HepG2 (cell line): ENCODE measurements around the gene CD4. TPM values are rescaled to one million over a fixed set of nuclear protein-coding genes. Genes with fewer than 3 reads are reported as not detected.

Source experiments
- CREB1 ChIP-seq, 2 experiments: fragments of 450-650 bp in 1 of 2; IDR thresholded peaks; 2 replicates each; pipeline ENCODE4 v1.6.1; 2016 to 2017; ENCODE audit warnings: control low read depth in 1 of 2, mild to moderate bottlenecking in 1 of 2, missing compliant biosample characterization in 1 of 2, missing genetic modification characterization in 1 of 2
- MAF1 ChIP-seq: sonication (generic); formaldehyde crosslinking; IDR thresholded peaks from 2 replicates; pipeline ENCODE4 v1.5.0; 2020; ENCODE audit warnings: missing genetic modification reagents, borderline replicate concordance
- POLR2AphosphoS5 ChIP-seq: IDR thresholded peaks from 2 replicates; pipeline ENCODE4 v1.6.1; 2012; ENCODE audit warnings: low read depth, low read length
- THAP11 ChIP-seq: IDR thresholded peaks from 2 replicates; pipeline ENCODE4 v1.6.1; 2016; ENCODE audit warnings: missing biosample characterization, missing genetic modification reagents
- ZFP37 ChIP-seq: sonication (generic); formaldehyde crosslinking; IDR thresholded peaks from 2 replicates; pipeline ENCODE4 v1.4.0; 2020; ENCODE audit warnings: missing genetic modification reagents, borderline replicate concordance
- ZFP41 ChIP-seq: sonication (generic); formaldehyde crosslinking; IDR thresholded peaks from 2 replicates; pipeline ENCODE4 v1.4.0; 2020; ENCODE audit warnings: mild to moderate bottlenecking, missing genetic modification reagents, borderline replicate concordance
- ZKSCAN8 ChIP-seq: IDR thresholded peaks from 2 replicates; pipeline ENCODE4 v1.6.1; 2016; ENCODE audit warnings: borderline replicate concordance, missing genetic modification reagents, missing compliant biosample characterization
- ZNF292 ChIP-seq: sonication (generic); formaldehyde crosslinking; IDR thresholded peaks from 2 replicates; pipeline ENCODE4 v1.8.1; 2022; ENCODE audit warnings: mild to moderate bottlenecking, low read depth, missing genetic modification reagents, borderline replicate concordance
- ZNF549 ChIP-seq: sonication (generic); formaldehyde crosslinking; IDR thresholded peaks from 2 replicates; pipeline ENCODE4 v1.5.0; 2020; ENCODE audit warnings: missing genetic modification reagents
- ZNF775 ChIP-seq: sonication (generic); formaldehyde crosslinking; IDR thresholded peaks from 2 replicates; pipeline ENCODE4 v1.4.0; 2020; ENCODE audit warnings: missing genetic modification reagents, mild to moderate bottlenecking, moderate library complexity, borderline replicate concordance
- ZNF839 ChIP-seq: sonication (generic); formaldehyde crosslinking; IDR thresholded peaks from 2 replicates; pipeline ENCODE4 v1.4.0; 2020; ENCODE audit warnings: missing genetic modification reagents, mild to moderate bottlenecking, borderline replicate concordance
- polyA plus RNA-seq, 8 experiments: library from polyadenylated mRNA; depleted of rRNA in 3 of 8; stranded (reverse) in 7 of 8; unstranded in 1 of 8; fragments of >200 nt; fragmentation: Illumina TruSeq in 4 of 8; extraction: Trizol in 4 of 8; gene quantifications; 2 replicates each; pipeline versions ENCODE4 v1.2.1 to v1.2.3, GENCODE V29; 2011 to 2016; ENCODE audit warnings: low read depth in 4 of 8, missing spikeins in 1 of 8, mixed read lengths in 1 of 8; ENCODE audit not compliant: insufficient read depth in 1 of 8
- total RNA-seq, 5 experiments: library from RNA; depleted of rRNA; stranded (reverse); fragments of >200 nt; fragmentation: Illumina TruSeq; extraction: Trizol; gene quantifications; 2 replicates each; pipeline ENCODE4 v1.2.3, GENCODE V29; 2016; ENCODE audit warnings: low read depth in 1 of 5
- TF ChIP-seq, protein P1 (sequence below): sonication (generic); formaldehyde crosslinking; IDR thresholded peaks from 2 replicates; pipeline ENCODE4 v1.4.0; 2020; ENCODE audit warnings: mild to moderate bottlenecking, missing genetic modification reagents, borderline replicate concordance
- TF ChIP-seq, protein P2 (sequence below): sonication (generic); formaldehyde crosslinking; conservative IDR thresholded peaks from 2 replicates; pipeline ENCODE4 v1.4.0; 2020; ENCODE audit warnings: missing genetic modification reagents
- TF ChIP-seq, protein P3 (sequence below): sonication (generic); formaldehyde crosslinking; IDR thresholded peaks from 2 replicates; pipeline ENCODE4 v1.8.1; 2023; ENCODE audit warnings: mild to moderate bottlenecking, inconsistent platforms, moderate library complexity, missing genetic modification reagents, borderline replicate concordance
- TF ChIP-seq, protein P4 (sequence below): sonication (generic); formaldehyde crosslinking; IDR thresholded peaks from 2 replicates; pipeline ENCODE4 v1.5.0; 2020; ENCODE audit warnings: mild to moderate bottlenecking, missing genetic modification reagents, borderline replicate concordance
- TF ChIP-seq, protein P5 (sequence below): IDR thresholded peaks from 2 replicates; pipeline ENCODE4 v1.6.1; 2016; ENCODE audit warnings: missing compliant biosample characterization, missing genetic modification reagents, borderline replicate concordance

CD4 gene
- total and polyA plus RNA-seq, 2 of the 13 experiments (the other 11 are each of a cell fraction or from before 2014, with no cell fraction given) = 0.07 to 0.95 TPM

DNA sequence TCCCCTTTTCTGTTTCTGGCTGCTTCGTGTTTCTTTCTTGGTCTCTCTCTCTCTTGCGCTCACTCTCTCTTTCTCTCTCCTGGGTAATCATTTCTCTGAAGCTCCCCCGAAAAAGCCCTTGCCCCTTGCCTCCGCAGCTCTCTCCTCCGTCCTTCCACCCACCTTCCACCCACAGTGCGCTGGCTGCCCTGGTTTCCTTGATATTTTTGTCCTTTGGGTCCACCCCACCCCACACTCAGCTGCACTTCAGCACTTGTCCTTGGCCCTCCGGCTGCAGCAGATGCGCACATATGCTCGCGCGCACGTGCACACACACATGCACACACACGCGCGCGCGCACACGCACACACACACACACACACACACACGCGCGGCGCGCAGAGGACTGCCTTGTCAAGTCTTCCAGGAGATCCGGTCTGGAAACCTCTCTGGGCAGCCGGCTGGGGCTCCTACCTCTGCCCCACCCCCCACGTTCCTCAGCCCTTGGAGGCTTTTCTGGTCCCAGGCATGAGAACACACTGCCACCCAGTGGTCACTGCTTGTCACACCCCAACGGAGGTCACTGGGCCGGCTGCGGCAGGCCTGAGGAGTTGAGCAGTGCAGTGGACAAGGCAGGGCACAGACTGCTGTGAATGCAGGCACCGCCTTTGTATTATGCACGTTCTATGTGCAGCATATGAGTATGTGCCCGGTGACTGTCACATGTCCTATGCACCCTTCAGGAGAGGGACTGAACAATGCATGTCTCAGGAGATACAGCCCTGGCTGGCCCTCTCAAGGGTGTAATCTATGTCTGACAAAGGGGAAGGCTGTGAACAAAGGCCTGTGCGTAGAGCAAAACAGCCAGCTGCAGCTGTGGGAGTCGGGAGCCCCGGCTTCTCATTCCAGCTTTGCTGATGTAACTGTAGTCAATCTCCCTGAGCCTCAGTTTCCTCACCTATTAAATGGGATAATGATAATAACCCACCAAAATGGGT is 10.5 kb upstream of the CD4 start (continued):
- TF ChIP-seq, protein P1, sequence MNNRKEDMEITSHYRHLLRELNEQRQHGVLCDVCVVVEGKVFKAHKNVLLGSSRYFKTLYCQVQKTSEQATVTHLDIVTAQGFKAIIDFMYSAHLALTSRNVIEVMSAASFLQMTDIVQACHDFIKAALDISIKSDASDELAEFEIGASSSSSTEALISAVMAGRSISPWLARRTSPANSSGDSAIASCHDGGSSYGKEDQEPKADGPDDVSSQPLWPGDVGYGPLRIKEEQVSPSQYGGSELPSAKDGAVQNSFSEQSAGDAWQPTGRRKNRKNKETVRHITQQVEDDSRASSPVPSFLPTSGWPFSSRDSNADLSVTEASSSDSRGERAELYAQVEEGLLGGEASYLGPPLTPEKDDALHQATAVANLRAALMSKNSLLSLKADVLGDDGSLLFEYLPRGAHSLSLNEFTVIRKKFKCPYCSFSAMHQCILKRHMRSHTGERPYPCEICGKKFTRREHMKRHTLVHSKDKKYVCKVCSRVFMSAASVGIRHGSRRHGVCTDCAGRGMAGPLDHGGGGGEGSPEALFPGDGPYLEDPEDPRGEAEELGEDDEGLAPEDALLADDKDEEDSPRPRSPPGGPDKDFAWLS (CRISPR knock-in tag) = no peak
- TF ChIP-seq, protein P2, sequence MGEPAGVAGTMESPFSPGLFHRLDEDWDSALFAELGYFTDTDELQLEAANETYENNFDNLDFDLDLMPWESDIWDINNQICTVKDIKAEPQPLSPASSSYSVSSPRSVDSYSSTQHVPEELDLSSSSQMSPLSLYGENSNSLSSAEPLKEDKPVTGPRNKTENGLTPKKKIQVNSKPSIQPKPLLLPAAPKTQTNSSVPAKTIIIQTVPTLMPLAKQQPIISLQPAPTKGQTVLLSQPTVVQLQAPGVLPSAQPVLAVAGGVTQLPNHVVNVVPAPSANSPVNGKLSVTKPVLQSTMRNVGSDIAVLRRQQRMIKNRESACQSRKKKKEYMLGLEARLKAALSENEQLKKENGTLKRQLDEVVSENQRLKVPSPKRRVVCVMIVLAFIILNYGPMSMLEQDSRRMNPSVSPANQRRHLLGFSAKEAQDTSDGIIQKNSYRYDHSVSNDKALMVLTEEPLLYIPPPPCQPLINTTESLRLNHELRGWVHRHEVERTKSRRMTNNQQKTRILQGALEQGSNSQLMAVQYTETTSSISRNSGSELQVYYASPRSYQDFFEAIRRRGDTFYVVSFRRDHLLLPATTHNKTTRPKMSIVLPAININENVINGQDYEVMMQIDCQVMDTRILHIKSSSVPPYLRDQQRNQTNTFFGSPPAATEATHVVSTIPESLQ (CRISPR knock-in tag) = no peak
- TF ChIP-seq CREB1 (IDR thresholded peaks at IDR 0.05) (0 out of 2 replicates have a peak, but pooled peaks have one; percentile 6), CREB1 (CRISPR knock-in tag; IDR thresholded peaks at IDR 0.05) (0 out of 2 replicates have a peak, but pooled peaks have one; percentile 15), ZNF775 (CRISPR knock-in tag) (no peak), ZFP37 (CRISPR knock-in tag) (no peak), ZNF292 (CRISPR knock-in tag) (peak; percentile 88; the same call in 1 of the 2 replicates), THAP11 (CRISPR knock-in tag) (peak; percentile 71), MAF1 (CRISPR knock-in tag) (no peak), ZFP41 (CRISPR knock-in tag) (no peak), POLR2AphosphoS5 (peak; percentile 34; the same call in 1 of the 2 replicates), ZNF549 (CRISPR knock-in tag) (no peak), ZKSCAN8 (CRISPR knock-in tag) (no peak), ZNF839 (no peak)
- TF ChIP-seq, protein P3, sequence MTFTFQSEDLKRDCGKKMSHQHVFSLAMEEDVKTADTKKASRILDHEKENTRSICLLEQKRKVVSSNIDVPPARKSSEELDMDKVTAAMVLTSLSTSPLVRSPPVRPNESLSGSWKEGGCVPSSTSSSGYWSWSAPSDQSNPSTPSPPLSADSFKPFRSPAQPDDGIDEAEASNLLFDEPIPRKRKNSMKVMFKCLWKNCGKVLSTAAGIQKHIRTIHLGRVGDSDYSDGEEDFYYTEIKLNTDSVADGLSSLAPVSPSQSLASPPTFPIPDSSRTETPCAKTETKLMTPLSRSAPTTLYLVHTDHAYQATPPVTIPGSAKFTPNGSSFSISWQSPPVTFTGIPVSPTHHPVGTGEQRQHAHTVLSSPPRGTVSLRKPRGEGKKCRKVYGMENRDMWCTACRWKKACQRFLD (CRISPR knock-in tag) = no peak
- TF ChIP-seq, protein P4, sequence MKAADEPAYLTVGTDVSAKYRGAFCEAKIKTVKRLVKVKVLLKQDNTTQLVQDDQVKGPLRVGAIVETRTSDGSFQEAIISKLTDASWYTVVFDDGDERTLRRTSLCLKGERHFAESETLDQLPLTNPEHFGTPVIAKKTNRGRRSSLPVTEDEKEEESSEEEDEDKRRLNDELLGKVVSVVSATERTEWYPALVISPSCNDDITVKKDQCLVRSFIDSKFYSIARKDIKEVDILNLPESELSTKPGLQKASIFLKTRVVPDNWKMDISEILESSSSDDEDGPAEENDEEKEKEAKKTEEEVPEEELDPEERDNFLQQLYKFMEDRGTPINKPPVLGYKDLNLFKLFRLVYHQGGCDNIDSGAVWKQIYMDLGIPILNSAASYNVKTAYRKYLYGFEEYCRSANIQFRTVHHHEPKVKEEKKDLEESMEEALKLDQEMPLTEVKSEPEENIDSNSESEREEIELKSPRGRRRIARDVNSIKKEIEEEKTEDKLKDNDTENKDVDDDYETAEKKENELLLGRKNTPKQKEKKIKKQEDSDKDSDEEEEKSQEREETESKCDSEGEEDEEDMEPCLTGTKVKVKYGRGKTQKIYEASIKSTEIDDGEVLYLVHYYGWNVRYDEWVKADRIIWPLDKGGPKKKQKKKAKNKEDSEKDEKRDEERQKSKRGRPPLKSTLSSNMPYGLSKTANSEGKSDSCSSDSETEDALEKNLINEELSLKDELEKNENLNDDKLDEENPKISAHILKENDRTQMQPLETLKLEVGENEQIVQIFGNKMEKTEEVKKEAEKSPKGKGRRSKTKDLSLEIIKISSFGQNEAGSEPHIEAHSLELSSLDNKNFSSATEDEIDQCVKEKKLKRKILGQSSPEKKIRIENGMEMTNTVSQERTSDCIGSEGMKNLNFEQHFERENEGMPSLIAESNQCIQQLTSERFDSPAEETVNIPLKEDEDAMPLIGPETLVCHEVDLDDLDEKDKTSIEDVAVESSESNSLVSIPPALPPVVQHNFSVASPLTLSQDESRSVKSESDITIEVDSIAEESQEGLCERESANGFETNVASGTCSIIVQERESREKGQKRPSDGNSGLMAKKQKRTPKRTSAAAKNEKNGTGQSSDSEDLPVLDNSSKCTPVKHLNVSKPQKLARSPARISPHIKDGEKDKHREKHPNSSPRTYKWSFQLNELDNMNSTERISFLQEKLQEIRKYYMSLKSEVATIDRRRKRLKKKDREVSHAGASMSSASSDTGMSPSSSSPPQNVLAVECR = peak; percentile 65
- TF ChIP-seq, protein P5, sequence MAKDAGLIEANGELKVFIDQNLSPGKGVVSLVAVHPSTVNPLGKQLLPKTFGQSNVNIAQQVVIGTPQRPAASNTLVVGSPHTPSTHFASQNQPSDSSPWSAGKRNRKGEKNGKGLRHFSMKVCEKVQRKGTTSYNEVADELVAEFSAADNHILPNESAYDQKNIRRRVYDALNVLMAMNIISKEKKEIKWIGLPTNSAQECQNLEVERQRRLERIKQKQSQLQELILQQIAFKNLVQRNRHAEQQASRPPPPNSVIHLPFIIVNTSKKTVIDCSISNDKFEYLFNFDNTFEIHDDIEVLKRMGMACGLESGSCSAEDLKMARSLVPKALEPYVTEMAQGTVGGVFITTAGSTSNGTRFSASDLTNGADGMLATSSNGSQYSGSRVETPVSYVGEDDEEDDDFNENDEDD (CRISPR knock-in tag) = peak; percentile 54; the same call in 1 of the 2 replicates
